Suprapubic skin (tissue), 3 donors: ENCODE data around the gene TFRC.

ENCODE experiments used
- CTCF ChIP-seq, 2 donors: fragments of 200-600 bp in 1 of 2; fragments of 450-650 bp in 1 of 2; sonication (generic) in 1 of 2; IDR thresholded peaks; one replicate each; pipeline ENCODE4 v1.5.1; 2016 to 2019; ENCODE audit warnings: antibody characterized with exemption in 2 of 2, mild to moderate bottlenecking in 1 of 2, moderate library complexity in 1 of 2
- POLR2AphosphoS5 ChIP-seq, 3 donors: sonication (generic); formaldehyde crosslinking; IDR thresholded peaks; one replicate each; pipeline ENCODE4 v1.6.1; 2017; ENCODE audit warnings: antibody characterized with exemption in 3 of 3

GRCh38 chr3:196050597-196050996 lies 31.3 kb downstream of the TFRC start:
- TF ChIP-seq CTCF (IDR thresholded peaks at IDR 0.05) (no peak), POLR2AphosphoS5 (IDR thresholded peaks at IDR 0.05) (no peak)
